Measurements from ENCODE around the gene GLI3.
A peak's percentile ranks its signal among the peaks of the same experiment; 100 is the strongest.

The GLI3 gene

DNA sequence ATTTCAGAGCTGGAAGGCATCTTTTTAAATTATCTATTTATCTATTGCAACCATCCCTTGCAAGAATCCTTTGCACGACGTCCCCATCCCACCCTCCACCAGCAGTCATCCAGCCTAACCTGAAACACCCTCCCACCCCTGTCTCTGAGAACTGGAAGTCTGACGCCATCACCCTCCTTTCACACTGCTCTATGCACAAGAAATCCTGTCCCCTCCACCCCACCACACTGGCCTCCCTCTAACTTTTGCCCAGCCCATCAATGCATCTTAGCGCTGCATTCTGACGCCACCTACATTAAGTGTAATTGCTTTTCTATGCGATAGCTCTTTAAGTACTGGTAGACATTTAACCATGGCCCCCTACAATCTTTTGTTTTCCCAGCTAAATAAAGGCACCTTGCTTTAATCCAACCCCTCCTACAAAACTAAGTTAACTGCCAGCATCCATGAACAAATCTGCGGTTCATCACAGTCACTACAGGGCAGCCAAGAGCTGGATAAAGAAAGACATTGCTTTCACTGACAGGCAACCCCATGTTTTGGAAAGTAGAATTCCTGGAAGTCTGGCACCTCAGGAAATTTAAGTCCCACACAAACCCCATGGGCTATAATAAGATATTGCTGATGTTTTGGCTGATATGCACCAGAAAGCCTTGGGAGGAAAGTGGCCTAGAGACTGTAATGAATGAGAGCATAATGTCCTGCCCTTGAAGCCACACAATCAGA lies 128.0 kb downstream of the GLI3 start:
- TF ChIP-seq POLR2AphosphoS5 (IDR thresholded peaks at IDR 0.05; ENCODE audit: low read depth, low read length) = peak; percentile 49; the same call in 1 of the 2 replicates
- TF ChIP-seq, protein P1, sequence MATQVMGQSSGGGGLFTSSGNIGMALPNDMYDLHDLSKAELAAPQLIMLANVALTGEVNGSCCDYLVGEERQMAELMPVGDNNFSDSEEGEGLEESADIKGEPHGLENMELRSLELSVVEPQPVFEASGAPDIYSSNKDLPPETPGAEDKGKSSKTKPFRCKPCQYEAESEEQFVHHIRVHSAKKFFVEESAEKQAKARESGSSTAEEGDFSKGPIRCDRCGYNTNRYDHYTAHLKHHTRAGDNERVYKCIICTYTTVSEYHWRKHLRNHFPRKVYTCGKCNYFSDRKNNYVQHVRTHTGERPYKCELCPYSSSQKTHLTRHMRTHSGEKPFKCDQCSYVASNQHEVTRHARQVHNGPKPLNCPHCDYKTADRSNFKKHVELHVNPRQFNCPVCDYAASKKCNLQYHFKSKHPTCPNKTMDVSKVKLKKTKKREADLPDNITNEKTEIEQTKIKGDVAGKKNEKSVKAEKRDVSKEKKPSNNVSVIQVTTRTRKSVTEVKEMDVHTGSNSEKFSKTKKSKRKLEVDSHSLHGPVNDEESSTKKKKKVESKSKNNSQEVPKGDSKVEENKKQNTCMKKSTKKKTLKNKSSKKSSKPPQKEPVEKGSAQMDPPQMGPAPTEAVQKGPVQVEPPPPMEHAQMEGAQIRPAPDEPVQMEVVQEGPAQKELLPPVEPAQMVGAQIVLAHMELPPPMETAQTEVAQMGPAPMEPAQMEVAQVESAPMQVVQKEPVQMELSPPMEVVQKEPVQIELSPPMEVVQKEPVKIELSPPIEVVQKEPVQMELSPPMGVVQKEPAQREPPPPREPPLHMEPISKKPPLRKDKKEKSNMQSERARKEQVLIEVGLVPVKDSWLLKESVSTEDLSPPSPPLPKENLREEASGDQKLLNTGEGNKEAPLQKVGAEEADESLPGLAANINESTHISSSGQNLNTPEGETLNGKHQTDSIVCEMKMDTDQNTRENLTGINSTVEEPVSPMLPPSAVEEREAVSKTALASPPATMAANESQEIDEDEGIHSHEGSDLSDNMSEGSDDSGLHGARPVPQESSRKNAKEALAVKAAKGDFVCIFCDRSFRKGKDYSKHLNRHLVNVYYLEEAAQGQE (IDR thresholded peaks at IDR 0.05; ENCODE audit: insufficient read depth in 1 of 2, low read depth in 2 of 2, low read length in 2 of 2) = no peak
- TF ChIP-seq TAF1 (IDR thresholded peaks at IDR 0.05; ENCODE audit: borderline replicate concordance, insufficient read depth, low read length) = peak; percentile 41; the same call in 1 of the 2 replicates

DNA sequence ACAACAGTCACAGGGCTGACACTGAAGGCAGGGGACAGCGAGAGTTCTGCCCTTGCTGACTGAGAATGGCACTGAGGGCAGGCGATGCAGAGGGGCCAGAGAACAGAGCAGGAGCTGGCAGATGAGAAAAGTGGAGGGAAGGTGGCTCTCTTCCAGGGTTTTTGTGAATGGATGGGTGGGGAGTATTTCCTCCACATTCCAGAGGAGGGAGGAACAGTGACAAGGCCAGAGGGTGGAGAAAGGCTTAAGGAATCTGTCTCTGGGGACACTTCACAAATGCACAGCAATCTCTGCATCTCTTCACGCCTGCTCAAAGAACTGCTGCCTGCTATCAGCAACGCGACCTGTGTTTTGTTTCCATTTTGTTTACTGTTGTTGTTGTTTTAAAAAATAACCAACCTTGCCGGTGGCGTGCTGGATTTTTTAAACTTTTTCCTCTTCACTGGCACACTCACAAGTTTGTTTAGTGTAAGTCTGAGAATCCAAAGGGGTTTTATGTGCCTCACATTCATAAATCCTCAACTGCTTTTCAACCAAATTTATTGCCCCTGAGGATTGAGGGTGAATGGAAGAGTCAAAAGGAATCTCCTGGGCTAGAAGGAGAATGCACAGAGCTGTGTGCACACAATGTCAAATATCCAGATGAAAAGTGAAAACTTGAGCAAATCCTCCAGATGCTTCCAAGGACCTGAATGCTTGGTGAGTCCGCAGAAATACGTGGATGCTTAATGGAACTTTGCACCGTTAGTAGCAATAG lies 129.3 kb downstream of the GLI3 start:
- TF ChIP-seq FOXP2 (optimal IDR thresholded peaks at IDR 0.05; ENCODE audit: borderline replicate concordance, extremely low read depth, extremely low read length, insufficient read depth) (no peak), POLR2AphosphoS5 (IDR thresholded peaks at IDR 0.05; ENCODE audit: low read depth, low read length) (peak; percentile 79), SIN3A (IDR thresholded peaks at IDR 0.05; ENCODE audit: borderline replicate concordance, insufficient read depth, low read length) (peak; percentile 94; the same call in 1 of the 2 replicates), TAF1 (IDR thresholded peaks at IDR 0.05; ENCODE audit: borderline replicate concordance, insufficient read depth, low read length) (0 out of 2 replicates have a peak, but pooled peaks have one; percentile 43)
- TF ChIP-seq, protein P1 (IDR thresholded peaks at IDR 0.05; ENCODE audit: insufficient read depth in 1 of 2, low read depth in 2 of 2, low read length in 2 of 2) = peak in 1 of 2 experiments; percentile 34; a peak in 1 of 4 replicates

DNA sequence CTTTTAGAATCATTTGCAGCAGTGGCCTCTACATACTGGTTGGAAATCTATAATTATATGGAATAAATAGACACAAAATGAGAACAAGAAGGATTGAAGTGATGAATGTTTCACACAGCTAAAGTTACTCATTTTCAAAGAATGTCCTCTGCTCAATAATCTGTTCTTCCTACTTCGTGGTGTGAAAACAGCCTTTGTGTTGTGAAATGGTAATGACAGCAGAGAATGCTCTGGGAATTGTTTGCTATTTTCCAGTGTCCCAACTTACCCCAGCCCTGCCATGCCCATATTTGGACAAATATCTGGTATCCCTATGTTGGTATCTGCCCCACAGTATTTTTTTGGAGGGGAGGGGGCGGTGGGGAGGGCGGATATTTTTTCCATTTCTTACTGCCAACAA lies 130.4 kb downstream of the GLI3 start:
- no peak for TF ChIP-seq POLR2AphosphoS5 (IDR thresholded peaks at IDR 0.05; ENCODE audit: low read depth, low read length)
- TF ChIP-seq SIN3A (IDR thresholded peaks at IDR 0.05; ENCODE audit: borderline replicate concordance, insufficient read depth, low read length) = no peak
- TF ChIP-seq, protein P1 (IDR thresholded peaks at IDR 0.05; ENCODE audit: insufficient read depth in 1 of 2, low read depth in 2 of 2, low read length in 2 of 2) = no peak
- no peak for TF ChIP-seq FOXP2 (optimal IDR thresholded peaks at IDR 0.05; ENCODE audit: borderline replicate concordance, extremely low read depth, extremely low read length, insufficient read depth)
- no peak for TF ChIP-seq TAF1 (IDR thresholded peaks at IDR 0.05; ENCODE audit: borderline replicate concordance, insufficient read depth, low read length)

DNA sequence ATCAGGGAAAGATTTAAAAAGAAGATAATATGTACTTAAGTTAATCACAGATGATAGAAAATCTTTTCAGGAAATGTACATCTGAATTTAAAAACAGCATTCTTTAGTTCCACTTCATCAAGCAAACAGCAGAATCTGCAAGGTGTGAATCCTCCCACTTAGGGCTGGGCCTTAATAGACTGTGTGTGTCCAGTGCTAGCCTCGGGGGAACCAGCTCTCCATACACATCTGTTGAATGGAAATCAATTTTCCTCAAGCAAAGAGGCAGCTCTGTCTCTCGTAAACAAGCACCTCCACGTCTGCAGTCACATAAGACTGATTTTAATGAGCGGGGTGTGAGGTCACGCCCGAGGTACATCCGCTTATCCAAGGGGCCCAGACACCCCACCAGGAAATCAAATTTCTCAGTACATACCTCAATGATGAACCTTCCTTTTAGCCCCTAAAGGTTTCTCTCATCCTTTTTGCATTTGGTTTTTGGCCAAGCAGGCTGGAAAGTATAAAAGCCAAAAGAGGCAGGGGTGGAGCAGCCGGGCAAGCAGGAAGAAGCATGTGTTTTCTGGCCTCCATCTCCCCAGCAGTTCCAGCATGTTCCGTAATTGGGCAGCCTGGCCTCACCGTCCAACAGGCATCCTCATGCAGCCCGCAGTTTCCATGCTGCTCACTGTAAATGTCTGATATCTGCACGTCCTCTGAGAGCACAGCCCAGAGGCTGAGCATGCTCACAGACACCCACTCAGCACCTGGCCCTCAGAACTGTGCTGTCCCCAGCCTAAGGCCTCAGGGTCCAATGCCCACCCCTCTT lies 131.3 kb downstream of the GLI3 start:
- TF ChIP-seq SIN3A (IDR thresholded peaks at IDR 0.05; ENCODE audit: borderline replicate concordance, insufficient read depth, low read length) = no peak; the same call in 1 of the 2 replicates
- TF ChIP-seq TAF1 (IDR thresholded peaks at IDR 0.05; ENCODE audit: borderline replicate concordance, insufficient read depth, low read length) = no peak; the same call in 1 of the 2 replicates
- TF ChIP-seq, protein P1 (IDR thresholded peaks at IDR 0.05; ENCODE audit: insufficient read depth in 1 of 2, low read depth in 2 of 2, low read length in 2 of 2) = peak in 1 of 2 experiments; percentile 44; a peak in 1 of 4 replicates
- TF ChIP-seq FOXP2 (optimal IDR thresholded peaks at IDR 0.05; ENCODE audit: borderline replicate concordance, extremely low read depth, extremely low read length, insufficient read depth) = peak; percentile 33
- TF ChIP-seq POLR2AphosphoS5 (IDR thresholded peaks at IDR 0.05; ENCODE audit: low read depth, low read length) = peak; percentile 73
